Fibroblast of skin of right quadriceps (primary cell): Measurements from ENCODE around the gene GAD2.
A peak's percentile ranks its signal among the peaks of the same experiment; 100 is the strongest.

ENCODE experiments used
- DNase-seq: peaks from one replicate; pipeline ENCODE4 v3.0.0-alpha.2; 2013

GAD2 gene

GRCh38 chr10:26225322-26225721 is 8.7 kb downstream of the GAD2 start:
- DNase-seq: no peak

- DNase-seq: no peak
Observed at GRCh38 chr10:26227786-26228185, 11.2 kb downstream of the GAD2 start.

DNA sequence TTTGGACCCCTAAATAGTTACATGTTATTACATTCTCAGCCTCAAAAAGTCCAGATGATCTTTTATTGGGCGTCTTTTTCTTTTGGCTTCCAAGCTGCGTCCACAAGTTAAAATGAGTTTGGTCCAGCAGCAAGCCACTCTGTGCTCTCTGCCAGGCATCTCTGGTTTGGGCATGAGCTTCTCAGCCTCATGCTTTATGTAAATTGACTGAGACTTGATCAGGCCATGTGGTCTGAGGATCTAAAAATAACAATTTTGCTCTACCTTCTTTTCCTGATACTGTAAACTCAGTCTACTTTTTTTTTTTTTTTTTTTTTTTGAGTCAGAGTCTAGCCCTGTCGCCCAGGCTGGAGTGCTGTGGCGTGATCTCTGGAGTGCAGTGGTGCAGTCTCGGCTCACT is 15.6 kb downstream of the GAD2 start:
- DNase-seq: no peak

DNA sequence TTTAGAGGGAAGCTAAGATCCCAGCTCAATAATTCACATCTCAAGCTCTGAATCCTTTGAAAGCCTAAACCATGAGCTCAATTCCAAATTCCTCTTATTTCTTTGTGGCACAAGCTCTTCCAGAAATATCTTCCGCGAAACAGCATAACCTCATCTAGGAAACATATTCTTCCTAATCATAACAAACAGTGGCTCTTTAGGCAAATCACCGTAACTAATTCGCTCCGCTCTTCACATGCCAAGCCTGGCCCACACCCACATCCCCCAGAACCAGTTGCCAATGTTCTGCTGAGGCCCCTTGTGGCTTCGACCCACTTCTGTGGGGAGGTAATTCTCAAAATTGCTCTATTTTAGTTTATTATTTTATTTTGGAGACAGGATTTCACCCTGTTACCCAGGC is 19.2 kb downstream of the GAD2 start:
- DNase-seq: no peak

- no peak for DNase-seq
Observed at GRCh38 chr10:26238378-26238777, 21.8 kb downstream of the GAD2 start.

GRCh38 chr10:26242706-26243350 is 26.3 kb downstream of the GAD2 start:
- no peak for DNase-seq

GRCh38 chr10:26243351-26243720 is 26.8 kb downstream of the GAD2 start:
- no peak for DNase-seq

DNA sequence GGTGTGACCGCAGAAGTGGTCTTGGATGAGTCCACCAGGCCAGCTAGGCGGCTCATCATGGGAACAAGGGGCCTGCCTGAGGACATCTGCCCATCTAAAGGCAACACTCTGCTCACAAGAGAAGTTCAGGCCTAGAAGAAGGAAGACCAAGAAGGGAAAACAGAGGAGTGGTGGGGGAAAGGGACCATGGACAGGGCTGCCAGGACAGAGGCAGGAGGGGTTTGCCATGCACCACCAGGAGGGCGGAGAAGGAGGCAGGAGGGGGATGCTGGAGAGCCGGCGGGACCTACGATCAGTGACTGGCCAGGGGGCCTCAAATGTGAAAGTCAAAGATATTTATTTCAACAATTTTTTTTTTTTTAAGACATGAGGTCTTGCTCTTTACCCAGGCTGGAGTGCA is 33.1 kb downstream of the GAD2 start:
- no peak for DNase-seq

DNA sequence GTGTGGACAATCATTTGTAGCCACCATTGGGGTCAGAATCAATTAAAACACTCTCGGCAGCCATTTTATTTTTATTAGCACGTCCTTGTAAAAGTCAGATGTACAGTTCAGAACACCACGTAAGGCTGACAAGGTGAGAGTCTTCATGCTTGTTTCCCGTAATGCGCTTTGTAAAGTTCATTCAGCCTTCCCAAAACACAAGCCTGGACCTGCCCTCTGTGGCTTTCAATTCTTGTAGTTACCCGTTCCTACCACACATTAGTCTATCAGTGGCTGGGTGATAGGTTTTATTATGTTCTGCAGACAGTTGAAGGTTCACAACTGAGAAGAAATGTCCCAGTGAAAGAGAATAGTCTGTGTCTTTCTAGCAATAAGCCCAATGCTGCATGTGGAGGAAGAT is 35.4 kb downstream of the GAD2 start:
- no peak for DNase-seq

DNA sequence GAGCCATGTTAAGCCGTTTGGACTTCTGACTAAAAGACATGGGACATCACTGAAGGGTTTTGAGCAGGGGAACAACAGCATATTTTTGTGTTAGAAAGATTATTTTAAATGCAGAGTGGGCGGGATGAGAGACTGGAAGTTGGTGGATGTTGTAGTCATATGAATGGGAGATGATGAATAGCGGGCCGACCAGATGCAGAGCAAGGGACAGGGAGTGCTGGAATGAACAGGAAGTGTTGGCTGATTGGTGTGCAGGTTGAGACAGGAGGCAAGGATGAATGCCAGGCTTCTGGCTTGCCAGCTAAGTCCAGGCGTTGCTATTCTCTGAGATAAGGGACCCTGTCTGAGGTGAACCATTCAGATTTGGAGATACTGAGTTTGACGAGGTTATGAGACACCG is 38.0 kb downstream of the GAD2 start:
- no peak for DNase-seq

DNA sequence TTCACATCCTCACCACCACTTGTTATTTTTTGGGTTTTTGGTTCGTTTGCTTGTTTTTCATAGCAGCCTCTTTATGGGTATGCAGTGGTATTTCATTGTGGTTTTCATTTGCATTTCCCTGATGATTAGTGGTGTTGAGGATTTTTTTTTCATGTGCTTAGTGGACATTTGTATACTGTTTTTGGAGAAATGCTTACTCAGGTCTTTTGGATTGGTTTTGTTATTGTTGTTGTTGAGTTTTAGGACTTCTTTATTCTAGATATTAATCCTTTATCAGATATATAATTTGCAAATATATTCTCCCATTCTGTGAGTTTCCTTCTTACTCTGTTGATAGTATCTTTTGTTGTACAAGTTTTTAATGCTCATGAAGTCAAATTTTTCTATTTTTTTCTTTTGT is 42.8 kb downstream of the GAD2 start:
- DNase-seq: no peak

DNA sequence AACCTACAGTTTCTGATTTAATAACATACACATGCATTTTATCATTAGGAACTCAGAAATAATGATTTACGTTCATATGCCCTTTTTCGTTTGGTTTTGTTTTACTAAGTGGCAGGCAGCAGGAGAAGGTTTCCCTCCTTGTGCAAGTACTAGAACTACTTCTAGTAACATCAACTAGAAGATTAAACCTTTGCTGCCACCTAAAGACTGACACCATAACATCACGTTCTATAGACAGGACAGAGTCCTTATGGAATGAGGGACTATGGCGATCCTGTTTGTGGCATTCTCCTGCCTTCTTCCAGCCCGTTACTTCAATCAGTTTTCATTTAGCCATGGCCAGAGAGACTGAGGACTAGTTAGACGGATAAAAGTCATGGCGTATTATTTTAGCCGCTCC is 53.2 kb downstream of the GAD2 start:
- DNase-seq: peak; percentile 48

DNA sequence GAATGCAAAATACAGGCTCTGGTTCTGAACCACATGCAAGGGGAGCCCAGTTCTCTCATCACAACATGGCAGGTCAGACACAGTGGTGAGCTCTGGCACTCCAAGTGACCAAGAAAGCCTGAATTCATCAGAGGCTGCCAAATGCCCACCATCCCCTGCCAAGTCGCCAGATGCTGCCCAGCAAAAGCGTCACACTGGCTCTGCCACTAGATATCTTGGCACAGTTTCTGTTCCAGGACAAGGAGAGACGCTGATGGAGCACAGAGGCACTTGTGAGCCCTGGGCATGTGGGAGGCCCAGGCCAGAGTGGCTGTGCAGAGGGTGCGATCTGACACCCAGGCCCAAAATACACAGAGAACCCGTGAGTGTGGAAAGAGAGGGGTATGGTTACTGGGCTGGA is 57.8 kb downstream of the GAD2 start:
- DNase-seq: no peak

- no peak for DNase-seq
Observed at GRCh38 chr10:26278295-26278694, 61.7 kb downstream of the GAD2 start.

GRCh38 chr10:26290236-26290635 is 73.7 kb downstream of the GAD2 start:
- DNase-seq: no peak

DNA sequence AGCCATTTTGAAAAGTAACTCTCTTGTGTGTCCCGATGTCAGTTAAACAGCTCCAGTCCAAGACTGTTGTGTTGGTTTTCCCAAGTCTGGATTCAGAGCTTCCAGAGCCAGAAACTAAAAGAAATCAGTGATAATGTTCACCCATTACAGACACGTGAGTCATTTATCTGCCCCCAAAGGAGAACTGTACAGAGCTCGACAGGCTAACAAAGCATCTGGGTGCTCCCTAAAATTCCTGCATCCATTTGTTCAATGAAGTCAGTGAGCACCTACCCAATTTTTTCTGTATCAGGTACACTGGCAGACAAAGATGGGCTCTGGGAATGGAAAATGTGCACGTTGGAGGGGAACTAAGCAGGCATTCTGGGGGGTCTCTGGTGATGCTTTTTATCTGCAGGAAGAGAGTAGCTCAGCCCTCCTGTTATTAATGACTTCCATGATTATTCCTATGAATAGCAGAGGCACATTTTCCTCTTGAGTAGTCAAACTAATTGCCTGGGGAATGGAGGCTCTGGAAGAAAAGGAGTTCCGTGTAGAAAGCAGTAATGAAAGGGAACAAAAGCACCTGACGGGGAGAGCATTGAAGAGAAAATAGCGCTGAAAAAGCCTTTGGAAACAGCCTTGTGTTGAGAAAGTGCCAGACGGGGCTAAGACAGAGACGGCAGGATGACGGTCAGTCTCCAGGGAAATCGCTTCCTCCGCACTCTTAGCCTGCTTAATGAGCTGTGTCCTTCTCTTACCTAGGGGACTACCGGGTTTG is 75.3 kb downstream of the GAD2 start:
- no peak for DNase-seq

- DNase-seq: no peak
Observed at GRCh38 chr10:26296360-26296759, 79.8 kb downstream of the GAD2 start.

GRCh38 chr10:26300001-26300400 is 83.4 kb downstream of the GAD2 start:
- DNase-seq: no peak

GRCh38 chr10:26303366-26303765 is 86.8 kb downstream of the GAD2 start:
- DNase-seq: no peak

GRCh38 chr10:26310361-26310760 is 93.8 kb downstream of the GAD2 start:
- DNase-seq: no peak

GRCh38 chr10:26311383-26311940 is 94.9 kb downstream of the GAD2 start:
- no peak for DNase-seq

GRCh38 chr10:26314265-26315013 is 97.9 kb downstream of the GAD2 start:
- no peak for DNase-seq

GRCh38 chr10:26318672-26319071 is 102.1 kb downstream of the GAD2 start:
- DNase-seq: no peak

- no peak for DNase-seq
Observed at GRCh38 chr10:26323219-26323618, 106.6 kb downstream of the GAD2 start.
